Mesothelial cell of epicardium (in vitro differentiated cells): Measurements from ENCODE around the gene FMNL2. TPM values are rescaled to one million over a fixed set of nuclear protein-coding genes. Genes with fewer than 3 reads are reported as not detected.

Experiments used
- DNase-seq, 2 experiments: peaks; one replicate each; pipeline ENCODE4 v3.0.0; 2021; ENCODE audit warnings: low spot score in 2 of 2; ENCODE audit not compliant: unreplicated experiment in 2 of 2
- H3K27ac Mint-ChIP-seq: 2 replicates; pipeline ENCODE4 v1.8.0; 2021; ENCODE audit warnings: mixed read lengths
- H3K27me3 Mint-ChIP-seq: 2 replicates; pipeline ENCODE4 v1.8.0; 2021; ENCODE audit warnings: low read depth, mixed read lengths
- H3K36me3 Mint-ChIP-seq: 2 replicates; pipeline ENCODE4 v1.8.0; 2021; ENCODE audit warnings: mixed read lengths
- H3K4me1 Mint-ChIP-seq: 2 replicates; pipeline ENCODE4 v1.8.0; 2021; ENCODE audit warnings: mixed read lengths
- H3K4me3 Mint-ChIP-seq: 2 replicates; pipeline ENCODE4 v1.8.0; 2021; ENCODE audit warnings: mild to moderate bottlenecking, moderate library complexity, mixed read lengths
- H3K9me3 Mint-ChIP-seq: 2 replicates; pipeline ENCODE4 v1.8.0; 2021; ENCODE audit warnings: mixed read lengths
- total RNA-seq: library from RNA; stranded (reverse); gene quantifications from 3 replicates; pipeline ENCODE4 v1.2.1, GENCODE V29; 2021
- TF ChIP-seq, protein P1 (sequence below): fragments of 200-600 bp; sonication (generic); IDR thresholded peaks from one replicate; pipeline ENCODE4 v1.5.0; 2021; ENCODE audit warnings: antibody characterized with exemption; ENCODE audit not compliant: unreplicated experiment

The FMNL2 gene
- total RNA-seq, 1 donor from 2014 or later: 52.6 TPM

DNA sequence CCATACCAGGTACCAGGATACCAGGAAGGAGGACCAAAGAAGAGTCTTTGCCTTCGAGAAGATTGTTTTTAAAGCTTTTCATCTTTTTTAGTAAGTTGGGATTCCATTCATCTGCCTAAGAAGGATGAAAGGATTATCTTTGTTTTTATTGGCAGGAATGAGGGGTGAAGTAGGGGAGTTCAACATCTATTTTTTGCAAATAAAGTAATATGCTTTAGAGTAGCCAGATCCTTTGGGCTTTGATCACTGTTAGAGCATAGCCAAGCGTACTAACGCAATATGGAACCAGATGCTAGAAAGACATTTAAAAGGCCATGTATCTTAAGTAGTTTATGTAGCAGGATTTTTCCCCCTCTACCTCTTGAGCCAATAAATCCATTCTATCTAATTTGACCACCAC is 249.3 kb downstream of the FMNL2 start:
- Mint-ChIP-seq H3K27ac (peak overlapping the region; percentile 54), H3K4me3 (no peak overlapping the region), H3K9me3 (peaks cover 3% of the 10 kb centered on the region), H3K4me1 (peaks cover 22% of the 10 kb centered on the region), H3K36me3 (peaks cover 12% of the 10 kb centered on the region), H3K27me3 (no peaks in the 10 kb centered on the region)
- DNase-seq: no peak
- TF ChIP-seq, protein P1, sequence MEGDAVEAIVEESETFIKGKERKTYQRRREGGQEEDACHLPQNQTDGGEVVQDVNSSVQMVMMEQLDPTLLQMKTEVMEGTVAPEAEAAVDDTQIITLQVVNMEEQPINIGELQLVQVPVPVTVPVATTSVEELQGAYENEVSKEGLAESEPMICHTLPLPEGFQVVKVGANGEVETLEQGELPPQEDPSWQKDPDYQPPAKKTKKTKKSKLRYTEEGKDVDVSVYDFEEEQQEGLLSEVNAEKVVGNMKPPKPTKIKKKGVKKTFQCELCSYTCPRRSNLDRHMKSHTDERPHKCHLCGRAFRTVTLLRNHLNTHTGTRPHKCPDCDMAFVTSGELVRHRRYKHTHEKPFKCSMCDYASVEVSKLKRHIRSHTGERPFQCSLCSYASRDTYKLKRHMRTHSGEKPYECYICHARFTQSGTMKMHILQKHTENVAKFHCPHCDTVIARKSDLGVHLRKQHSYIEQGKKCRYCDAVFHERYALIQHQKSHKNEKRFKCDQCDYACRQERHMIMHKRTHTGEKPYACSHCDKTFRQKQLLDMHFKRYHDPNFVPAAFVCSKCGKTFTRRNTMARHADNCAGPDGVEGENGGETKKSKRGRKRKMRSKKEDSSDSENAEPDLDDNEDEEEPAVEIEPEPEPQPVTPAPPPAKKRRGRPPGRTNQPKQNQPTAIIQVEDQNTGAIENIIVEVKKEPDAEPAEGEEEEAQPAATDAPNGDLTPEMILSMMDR: no peak

DNA sequence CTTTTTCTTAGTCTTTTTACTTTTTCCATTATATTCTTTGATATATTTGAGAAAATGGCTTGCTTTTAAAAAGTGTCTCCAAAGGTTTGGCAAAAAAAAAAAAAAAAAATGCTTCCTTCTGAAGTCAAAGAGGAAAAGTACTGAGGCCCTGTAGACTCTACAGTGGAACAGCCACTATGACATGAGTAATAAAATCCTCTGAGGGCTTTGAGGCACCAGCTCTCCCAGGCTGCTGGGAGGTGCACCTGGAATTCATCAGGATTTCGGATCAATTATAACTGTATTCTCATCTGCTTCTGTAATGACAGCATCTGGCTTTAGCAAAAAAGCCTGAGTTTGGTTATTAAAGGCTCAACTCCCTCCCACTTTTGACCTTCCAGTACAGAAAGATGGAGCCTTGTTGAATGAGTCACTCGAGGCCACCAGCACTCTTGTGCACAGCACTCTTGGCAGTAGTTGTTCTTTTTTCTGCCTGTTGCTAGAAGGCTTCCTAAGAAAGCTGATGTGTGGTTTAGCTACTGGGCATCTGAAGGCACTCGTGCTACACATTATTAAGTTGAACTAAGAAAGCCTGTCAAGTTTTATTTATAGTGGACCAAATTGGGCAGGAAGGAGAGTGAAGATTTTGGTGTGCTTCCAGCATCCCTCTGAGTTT is 251.0 kb downstream of the FMNL2 start:
- no peak for DNase-seq

GRCh38 chr2:152587187-152587947 is 252.4 kb downstream of the FMNL2 start:
- peaks cover 3% of the 10 kb centered on the region for H3K9me3 Mint-ChIP-seq
- DNase-seq: no peak
- H3K27ac Mint-ChIP-seq: no peak overlapping the region
- TF ChIP-seq, protein P1: no peak
- peaks cover 9% of the 10 kb centered on the region for H3K36me3 Mint-ChIP-seq
- H3K4me3 Mint-ChIP-seq: no peak overlapping the region
- H3K27me3 Mint-ChIP-seq: no peaks in the 10 kb centered on the region
- peaks cover 15% of the 10 kb centered on the region for H3K4me1 Mint-ChIP-seq

More for the DNA sequence above, 251.0 kb downstream of the FMNL2 start:
- H3K4me1 Mint-ChIP-seq: peaks cover 15% of the 10 kb centered on the region
- H3K27me3 Mint-ChIP-seq: no peaks in the 10 kb centered on the region
- TF ChIP-seq, protein P1: no peak
- H3K36me3 Mint-ChIP-seq: peaks cover 14% of the 10 kb centered on the region
- peaks cover 3% of the 10 kb centered on the region for H3K9me3 Mint-ChIP-seq
- peak overlapping the region; percentile 50 for H3K27ac Mint-ChIP-seq
- H3K4me3 Mint-ChIP-seq: no peak overlapping the region

DNA sequence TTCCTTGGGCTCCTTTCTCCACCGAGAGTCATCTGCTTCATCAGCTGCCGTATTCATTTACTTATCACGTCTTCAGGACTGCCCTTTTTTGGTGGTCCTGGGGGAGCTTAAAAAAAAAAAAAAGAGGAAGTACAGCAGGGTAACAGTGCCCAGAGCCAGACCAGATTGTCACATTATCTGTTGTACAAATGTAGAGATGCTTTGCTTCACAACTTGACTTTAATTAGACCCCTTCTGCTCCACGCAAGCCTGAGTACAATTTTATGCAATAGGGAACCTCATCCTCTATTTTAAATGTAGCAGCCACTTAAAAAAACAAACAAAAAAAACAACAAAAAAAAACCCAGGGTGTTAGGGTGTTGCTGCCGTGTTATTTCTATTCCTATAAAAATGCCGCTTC is 254.0 kb downstream of the FMNL2 start:
- DNase-seq: no peak
- Mint-ChIP-seq H3K4me1 (peaks cover 19% of the 10 kb centered on the region), H3K36me3 (peaks cover 9% of the 10 kb centered on the region)

GRCh38 chr2:152594022-152594766 is 259.2 kb downstream of the FMNL2 start:
- H3K36me3 Mint-ChIP-seq: peaks cover 13% of the 10 kb centered on the region
- peaks cover 7% of the 10 kb centered on the region for H3K4me1 Mint-ChIP-seq
- DNase-seq: no peak
- H3K27ac Mint-ChIP-seq: no peak overlapping the region
- no peaks in the 10 kb centered on the region for H3K9me3 Mint-ChIP-seq
- no peaks in the 10 kb centered on the region for H3K27me3 Mint-ChIP-seq
- no peak overlapping the region for H3K4me3 Mint-ChIP-seq
- TF ChIP-seq, protein P1: no peak

More for the DNA sequence above, 254.0 kb downstream of the FMNL2 start:
- Mint-ChIP-seq H3K27me3 (no peaks in the 10 kb centered on the region), H3K4me3 (no peak overlapping the region), H3K27ac (no peak overlapping the region), H3K9me3 (peaks cover 3% of the 10 kb centered on the region)
- TF ChIP-seq, protein P1: no peak
